Sigmoid colon (tissue), 3 donors: Measurements from ENCODE around the gene QRICH1.

ENCODE experiments used
- CTCF ChIP-seq, 4 experiments: fragments of 450-650 bp in 3 of 4; fragments of 200-600 bp in 1 of 4; IDR thresholded peaks; one replicate each; pipeline ENCODE4 v1.5.1; 2016 to 2019; ENCODE audit warnings: antibody characterized with exemption in 4 of 4, mild to moderate bottlenecking in 3 of 4, moderate library complexity in 2 of 4
- POLR2A ChIP-seq, 2 donors: fragments of 450-650 bp; IDR thresholded peaks; one replicate each; pipeline ENCODE4 v1.6.1; 2016; ENCODE audit warnings: antibody characterized with exemption in 2 of 2, mild to moderate bottlenecking in 2 of 2, moderate library complexity in 2 of 2

- no peak for TF ChIP-seq POLR2A (IDR thresholded peaks at IDR 0.05)
- no peak for TF ChIP-seq CTCF (IDR thresholded peaks at IDR 0.05)
Measured at GRCh38 chr3:49110780-49111179, 16.9 kb upstream of the QRICH1 start.
